Inferior parietal cortex (tissue), 1 donor: ENCODE data around the gene LOXL3.

ENCODE experiments used
- DNase-seq: peaks from one replicate; pipeline ENCODE4 v3.0.0-alpha.2; 2016; ENCODE audit errors: extremely low spot score

The LOXL3 gene, protein sequence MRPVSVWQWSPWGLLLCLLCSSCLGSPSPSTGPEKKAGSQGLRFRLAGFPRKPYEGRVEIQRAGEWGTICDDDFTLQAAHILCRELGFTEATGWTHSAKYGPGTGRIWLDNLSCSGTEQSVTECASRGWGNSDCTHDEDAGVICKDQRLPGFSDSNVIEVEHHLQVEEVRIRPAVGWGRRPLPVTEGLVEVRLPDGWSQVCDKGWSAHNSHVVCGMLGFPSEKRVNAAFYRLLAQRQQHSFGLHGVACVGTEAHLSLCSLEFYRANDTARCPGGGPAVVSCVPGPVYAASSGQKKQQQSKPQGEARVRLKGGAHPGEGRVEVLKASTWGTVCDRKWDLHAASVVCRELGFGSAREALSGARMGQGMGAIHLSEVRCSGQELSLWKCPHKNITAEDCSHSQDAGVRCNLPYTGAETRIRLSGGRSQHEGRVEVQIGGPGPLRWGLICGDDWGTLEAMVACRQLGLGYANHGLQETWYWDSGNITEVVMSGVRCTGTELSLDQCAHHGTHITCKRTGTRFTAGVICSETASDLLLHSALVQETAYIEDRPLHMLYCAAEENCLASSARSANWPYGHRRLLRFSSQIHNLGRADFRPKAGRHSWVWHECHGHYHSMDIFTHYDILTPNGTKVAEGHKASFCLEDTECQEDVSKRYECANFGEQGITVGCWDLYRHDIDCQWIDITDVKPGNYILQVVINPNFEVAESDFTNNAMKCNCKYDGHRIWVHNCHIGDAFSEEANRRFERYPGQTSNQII

DNA sequence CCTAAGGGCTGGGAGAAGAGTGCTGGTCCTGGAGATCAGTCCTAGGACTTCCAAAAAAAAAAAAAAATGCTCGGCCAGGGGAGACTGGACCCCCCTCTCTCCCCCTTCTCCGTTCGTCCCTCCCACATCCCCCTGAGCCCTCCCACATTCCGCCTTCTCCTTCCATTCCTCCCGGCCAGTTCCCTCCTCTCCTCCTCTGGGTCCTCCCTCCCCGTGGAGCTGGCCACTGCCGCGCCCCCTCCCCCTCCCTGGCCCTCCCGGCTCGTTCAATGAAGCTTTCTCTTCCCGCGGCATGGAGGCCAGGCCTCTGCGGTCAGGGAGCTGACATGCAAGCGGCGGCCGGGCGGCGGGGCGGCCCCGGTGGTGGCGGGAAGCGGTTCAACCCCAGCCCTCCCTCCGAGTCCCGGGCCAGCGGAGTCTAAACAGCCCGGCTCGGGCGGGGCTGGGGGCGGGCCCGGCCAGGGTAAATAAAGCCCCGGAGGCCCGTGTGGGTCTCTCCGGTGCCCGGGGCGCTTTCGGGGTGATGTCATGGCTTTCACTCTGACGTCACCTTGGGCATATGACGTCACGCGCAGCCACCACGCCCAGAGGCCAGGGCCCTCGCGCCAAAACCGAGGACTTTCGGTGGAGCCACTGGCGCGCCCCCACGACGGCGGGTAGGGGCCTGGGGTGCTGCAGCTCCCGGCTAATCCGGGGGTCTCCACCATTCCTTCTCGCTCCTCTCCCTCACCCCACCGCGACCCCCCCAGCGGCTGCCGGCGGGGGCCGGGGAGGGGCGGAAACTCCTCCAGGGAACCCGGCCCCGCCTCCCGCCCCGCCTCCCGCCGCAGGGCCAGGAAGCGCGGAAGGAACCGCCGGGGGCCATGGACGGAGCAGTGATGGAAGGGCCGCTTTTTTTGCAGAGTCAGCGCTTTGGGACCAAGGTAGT lies at the start of gene LOXL3, which contains the start of gene DOK1:
LOXL3 (minus strand) TSS at position 51 of the 928 bp plus-strand sequence. CDS start 1,308 bp downstream, outside the sequence.
DOK1 (plus strand) TSS at position 829 of the 928 bp plus-strand sequence; CDS start at position 864, 35 bp downstream.
- peak; percentile 44 for DNase-seq

DNA sequence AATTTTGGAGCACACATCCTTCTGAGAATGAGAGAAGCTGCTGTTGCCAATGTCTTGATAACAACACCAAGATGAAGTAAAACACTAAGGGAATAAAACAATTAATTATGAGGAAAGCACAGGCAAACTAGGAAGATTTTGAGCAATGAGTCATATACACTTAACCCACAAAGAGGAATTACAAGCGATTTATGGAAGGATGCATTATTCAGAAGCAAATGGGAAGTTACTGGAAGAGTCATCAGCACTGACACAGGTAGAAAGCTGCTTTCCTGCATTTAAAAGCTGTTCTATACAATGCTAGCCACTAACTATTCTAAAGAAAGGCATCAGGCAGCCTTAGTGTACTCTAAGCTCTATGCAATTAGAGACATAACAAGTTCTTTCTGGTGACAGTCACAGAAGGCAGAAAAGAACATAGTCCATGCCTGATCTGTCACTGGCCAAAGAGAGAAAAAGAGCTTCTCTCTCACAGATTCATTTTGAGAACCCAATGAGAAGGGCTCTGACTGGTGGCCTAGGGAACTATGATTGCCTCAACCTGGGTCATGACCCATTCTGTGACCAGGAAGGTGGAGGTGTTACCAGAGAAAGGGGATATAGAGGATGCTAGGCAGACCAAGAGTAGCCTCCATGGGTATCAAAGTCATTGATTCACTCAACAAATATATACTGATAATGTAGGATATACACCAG lies 49.0 kb upstream of the LOXL3 start:
- DNase-seq = no peak

DNA sequence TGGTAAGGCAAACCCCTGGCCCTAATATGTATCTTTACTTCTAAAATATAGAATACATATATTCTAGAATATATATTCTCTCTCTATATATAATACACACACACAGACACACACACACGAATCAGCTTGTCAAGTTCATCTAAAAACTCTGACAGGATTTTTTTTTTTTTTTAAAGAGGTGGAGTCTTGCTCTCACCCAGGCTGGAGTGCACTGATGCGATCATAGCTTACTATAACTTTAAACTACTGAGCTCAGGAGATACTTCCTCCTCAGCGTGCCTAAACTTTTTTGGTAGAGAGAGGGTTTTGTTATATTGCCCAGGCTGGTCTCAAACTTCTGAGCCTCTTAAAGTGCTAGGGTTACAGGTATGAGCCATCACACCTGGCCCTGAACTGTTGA lies 45.9 kb upstream of the LOXL3 start:
- DNase-seq = no peak

DNA sequence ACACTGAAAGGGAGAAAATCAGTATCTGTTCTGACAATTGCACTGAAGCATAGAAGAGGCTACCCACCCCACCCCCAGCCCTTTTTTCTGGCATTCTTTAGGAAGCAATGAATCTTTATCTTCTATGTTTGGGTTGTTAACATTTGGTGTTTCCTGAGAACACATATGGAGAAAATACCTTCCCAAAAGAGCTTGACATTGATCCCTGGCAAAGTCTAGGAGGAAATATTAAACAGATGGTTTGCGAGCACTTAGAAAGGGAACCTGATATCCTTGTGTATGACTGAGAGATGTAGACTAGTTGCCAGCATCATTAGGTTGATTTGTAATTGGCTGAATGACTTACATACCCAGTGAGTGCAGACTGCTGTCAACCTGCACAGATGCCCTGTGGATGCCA lies 43.7 kb upstream of the LOXL3 start:
- no peak for DNase-seq

DNA sequence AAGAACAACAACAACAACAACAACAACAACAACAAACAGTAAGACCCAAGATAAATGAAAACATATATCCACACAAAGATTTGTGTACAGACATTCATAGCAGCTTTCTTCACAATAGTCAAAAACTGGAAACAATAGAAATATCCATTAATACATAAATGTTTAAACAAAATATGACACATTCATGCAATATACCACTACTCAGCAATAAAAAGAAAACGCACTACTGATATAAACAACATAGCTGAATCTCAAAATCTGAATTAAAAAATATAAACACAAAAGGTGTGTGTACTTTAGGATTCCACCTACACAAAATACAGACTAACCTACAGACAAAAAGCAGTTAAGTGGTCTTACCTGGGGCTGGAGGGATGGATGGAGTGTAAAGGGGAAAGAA lies 42.8 kb upstream of the LOXL3 start:
- no peak for DNase-seq

DNA sequence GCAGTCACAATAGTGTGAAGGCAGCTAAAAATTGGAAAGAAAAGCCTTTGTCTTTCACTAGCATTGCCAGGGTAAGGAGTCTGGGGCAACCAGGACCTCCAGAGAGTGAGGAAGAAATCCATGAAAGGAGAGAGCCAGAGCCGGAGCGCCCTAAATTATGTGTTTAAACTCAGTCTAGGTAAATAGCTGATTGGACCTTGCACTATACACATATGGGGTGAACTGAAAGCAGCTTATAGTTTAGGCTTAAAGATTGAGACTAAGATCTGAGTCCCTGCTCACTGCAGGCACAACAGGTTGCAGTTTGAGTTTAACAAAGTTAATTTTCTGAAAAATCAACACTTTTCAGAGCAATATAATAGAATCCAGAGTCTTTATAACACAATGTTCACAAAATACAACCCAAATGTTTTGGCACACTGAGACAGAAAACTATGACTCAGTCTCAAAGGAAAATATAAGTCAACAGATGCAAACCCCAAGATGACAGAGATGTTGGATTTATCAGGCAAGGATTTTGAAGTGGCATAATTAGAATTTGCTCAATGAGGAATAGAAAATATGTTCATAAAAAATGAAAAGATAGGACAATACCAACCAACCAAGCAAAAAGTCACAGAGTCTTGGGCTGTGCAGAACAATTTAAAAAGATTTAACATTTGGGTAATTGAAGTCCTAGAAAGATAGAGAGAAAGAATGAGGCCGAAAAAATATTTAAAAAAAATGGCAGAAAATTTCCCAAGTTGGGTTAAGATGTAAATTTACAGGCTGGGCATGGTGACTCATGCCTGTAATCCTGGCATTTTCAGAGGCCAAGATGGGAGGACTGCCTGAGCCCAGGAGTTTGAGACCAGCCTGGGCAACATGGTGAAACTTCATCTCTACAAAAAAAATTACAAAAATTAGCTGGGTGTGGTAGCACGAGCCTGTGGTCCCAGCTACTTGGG lies 40.4 kb upstream of the LOXL3 start:
- DNase-seq = no peak

DNA sequence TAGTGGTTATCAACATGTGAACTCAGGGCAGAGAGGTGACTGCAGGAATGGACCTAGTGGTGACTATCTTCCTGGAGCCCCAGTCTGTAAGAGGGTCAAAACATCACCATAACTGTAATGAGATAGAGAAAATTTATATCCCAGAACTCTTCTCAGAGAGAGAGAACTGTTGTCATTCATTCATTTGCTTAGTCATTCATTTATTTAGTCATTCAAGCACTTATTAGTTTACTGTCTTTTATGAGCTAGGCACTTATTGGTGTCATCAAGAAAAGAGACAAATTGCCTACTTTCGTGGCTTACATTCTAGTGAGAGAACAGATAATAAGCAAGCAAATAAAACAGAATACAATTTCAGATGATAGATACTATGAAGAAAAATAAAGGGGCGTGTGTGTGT lies 34.9 kb upstream of the LOXL3 start:
- DNase-seq = no peak

DNA sequence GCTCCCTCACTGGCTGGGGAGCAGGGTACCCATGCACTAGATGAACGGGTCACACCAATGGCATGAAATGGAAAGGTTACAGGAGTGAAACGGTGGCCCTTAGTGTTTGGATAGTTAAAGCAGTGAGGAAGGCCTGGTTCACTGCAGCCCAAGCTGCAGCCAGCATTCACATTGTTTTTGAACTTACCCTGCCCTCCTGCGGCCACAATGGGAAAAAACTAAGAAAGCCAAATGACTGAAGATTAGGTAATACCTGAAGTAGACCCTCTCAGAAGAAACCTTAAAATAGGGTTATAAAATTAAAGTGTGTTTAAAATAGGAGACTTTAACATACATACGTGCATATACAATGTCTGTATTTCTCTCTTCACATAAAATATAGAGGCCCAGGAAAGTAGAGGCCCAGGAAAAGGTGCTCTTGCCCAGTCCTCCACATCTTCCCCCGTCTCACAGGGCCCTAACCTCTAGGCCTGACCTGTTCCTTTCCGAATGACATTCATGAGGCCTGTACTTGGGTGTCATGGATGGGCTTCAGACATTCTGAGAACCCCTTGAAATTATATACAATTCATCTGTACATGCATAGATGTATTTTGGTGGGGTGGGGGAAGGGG lies 34.0 kb upstream of the LOXL3 start:
- peak; percentile 71 for DNase-seq

DNA sequence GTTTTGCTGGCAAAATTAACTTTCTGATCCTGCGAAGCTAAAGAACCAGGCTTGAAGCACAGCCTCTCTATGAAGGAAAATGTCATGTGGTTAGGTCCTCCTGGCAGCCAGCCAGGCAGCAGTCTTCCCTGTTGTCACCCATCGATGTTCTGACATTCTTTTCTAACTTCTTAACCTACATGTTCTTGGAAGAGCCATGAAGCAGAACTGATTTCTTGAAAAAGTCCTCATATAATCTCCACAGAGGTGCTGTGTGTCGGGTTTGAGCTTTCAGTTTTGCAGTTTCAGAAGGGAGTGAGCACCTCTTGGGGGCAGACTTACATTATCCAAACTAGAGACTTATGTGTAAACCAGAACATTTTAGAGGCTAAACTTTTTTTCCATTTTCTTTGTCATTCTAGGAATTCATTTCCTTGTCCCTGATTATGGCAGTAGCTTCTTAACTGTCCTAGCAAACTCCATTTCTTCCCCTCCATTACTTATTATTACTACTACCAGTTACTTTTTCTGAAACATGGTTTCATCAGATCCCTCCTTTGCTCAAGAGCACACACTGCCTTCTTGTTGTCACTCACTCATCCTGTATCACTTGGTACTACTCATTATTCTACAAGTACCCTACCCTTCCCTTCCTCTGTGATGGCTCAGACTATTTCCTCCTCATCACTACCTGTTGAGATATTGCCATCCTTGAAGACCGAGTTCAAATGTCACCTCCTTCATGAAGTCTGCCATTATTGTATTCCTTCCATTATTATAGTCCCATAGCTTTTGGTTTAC lies 31.9 kb upstream of the LOXL3 start:
- no peak for DNase-seq

DNA sequence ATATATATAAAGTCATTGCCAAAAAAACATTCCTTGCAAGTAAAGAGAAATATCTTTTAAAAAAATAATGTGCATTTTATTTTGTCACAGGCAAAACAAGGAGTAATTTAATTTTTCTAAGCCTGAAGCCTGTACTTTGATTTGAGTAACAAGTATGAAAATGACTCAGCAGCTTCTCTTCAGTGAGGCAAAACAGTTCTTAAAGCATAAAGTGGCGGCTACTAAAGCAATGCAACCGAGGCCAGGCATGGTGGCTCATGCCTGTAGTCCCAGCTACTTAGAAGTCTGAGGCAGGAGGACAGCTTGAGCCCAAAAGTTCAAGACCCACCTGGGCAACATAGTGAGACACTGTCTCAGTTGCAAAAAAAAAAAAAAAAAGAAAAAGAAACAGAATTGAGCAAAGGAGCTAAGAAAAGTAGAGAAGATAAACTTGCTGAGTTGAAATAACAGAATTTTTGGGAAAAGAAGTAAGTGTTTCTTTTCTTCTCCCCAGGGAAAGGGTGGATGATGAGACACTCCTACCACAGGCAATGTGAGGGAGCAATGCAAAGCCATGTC lies 30.4 kb upstream of the LOXL3 start:
- no peak for DNase-seq

DNA sequence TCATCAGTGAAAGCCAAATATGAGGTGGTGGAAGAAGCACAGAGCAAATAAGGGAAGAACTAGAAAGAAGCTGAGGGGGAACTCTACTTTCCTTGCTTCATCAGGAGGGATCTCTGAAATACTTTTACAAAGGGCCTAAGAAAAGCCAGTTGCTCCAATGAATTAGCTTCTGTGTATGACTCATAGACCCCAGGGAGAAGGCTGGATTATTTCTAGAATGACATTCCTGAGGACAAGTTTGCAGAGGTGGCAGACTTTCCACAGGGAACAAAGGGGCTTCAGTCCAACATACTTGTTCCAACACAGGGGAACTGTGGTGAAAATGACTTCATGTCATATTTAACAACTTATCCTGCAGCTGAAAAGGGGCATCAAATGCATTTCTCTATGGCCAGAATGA lies 29.8 kb upstream of the LOXL3 start:
- DNase-seq = no peak

DNA sequence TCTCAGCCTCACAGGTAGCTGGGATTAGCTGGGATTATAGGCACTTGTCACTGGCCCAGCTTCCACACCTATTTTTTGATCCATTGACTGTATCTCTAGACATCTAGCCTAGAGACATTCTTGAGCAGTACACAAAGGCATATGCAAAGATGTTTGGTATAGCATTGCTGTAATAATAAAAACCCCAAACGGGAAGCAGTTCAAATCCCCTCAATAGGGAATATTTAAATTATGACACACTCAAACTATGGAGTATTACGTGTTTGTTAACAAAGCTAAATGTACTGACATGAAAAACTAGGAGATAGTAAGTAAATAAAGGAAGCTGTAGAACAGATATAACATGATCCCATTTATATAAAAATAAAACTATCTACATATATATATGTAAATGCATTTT lies 28.4 kb upstream of the LOXL3 start:
- DNase-seq = no peak

DNA sequence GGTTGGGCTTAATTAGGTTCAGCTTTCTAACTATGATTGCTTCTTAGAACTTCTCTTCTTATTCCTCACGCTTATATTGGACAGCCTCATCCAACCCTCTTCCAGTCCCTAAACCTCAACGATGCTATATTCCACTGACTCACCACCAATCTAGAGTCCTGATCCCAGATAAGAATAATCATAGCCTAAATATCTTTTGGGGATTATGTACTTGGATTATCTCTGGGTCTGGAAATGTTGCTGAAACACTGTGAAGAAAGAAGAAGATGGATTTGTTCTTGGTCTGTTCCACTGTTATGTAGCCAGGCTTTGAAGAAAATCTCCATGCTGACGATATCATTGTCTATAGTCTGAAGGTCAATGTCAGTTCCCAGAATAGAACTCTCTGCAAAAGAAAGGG lies 27.7 kb upstream of the LOXL3 start:
- no peak for DNase-seq

DNA sequence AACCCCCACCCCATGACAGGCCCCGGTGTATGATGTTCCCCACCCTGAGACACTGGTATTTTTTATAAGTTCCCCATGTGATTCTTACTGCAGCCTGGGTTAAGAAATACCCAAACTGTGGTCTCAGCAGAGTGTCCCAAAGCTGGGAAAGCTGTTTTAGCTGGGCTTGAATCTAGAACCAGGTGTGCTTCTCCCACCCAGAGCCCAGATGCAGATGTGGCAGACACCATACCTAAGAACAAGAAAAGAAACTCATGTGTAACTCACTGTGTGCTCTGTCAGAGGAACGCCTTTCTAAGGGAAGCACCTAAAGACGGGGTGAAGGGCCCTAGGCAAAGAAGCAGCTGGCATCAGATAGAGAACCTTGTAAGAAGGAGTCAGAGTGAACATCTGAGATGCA lies 24.7 kb upstream of the LOXL3 start:
- no peak for DNase-seq

DNA sequence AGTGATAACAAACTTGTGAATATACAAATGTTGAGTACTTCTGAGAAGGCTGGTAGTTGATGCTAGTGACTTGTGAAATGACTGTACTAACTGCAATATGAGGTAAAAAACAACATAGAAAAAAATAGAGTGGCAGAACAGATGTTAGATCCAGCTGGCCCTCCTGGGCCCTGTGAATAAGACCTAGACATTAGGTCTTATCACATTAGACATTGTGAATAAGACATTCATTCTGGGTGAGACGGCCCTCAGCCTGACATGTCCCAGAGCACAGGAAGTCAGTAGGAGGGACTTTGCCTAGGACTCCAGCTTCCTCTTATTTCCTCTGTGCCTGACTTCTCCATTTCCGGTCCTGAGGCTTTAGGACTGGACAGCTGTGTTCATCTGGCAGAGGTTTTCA lies 23.7 kb upstream of the LOXL3 start:
- DNase-seq = no peak

DNA sequence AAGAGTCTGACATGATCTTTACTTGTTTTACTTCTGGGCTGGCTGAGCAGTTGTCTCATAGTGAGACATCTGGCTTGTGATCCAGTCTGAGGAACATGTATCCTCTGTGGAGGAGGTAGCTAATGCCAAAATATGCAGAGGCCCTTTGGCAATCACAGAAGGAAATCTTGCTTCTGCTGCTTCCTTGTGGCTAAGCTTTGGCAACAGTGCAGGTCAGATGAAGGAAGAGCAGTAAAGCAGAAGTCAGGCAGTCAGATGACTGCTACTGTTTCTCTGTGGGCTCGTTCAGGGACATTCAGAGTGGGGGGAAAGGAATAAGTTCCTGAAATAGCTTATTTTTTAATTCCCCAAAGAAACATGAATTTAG lies 23.1 kb upstream of the LOXL3 start:
- DNase-seq = no peak

DNA sequence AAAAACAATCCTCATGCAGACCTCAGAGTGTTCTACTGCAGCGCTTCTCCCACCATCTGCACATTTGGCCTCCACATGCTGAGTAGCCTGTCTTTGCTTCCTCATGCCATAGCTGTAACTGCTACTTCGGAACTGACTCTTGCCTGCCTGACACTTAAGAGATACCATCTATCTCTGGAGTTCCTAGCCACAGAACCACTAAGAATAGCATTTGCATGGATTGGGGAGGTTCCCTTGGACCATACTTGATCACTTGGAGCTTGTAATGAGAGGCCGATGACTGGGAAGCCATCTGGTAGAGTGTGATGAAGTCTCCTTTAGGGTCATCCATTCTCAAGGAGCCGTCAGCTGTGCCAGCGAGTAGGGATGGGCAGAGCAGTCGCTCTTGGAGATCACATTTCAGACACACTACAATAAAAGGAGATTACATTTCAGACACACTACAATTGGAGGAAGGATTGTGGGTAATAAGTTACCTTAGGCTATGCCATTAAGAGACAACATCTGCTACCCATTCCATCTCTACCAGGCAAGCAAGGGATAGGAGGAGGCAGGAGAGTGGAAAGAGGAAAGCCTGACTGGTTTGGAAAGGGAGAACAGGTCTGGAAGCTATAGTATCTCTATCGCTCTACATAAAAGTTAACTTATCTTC lies 22.6 kb upstream of the LOXL3 start:
- DNase-seq = no peak

DNA sequence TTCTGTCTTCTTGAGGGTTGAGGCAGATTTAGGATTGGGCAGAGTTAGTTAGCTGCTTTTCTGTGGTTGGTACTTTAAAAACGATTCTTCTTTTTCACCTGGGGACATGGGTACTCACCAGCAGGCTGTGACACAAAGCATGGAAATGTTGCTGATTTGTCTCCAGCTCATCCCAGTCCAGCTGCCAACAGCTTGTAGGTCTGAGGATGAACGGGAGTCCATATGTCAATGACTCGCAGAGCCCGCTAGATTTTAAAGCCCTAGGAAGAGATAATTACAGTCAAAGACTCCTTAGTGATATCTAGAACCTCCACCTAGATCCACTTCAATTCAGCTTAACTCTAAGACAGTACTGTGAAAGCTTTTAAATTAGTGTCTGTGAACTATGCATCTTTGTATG lies 21.6 kb upstream of the LOXL3 start:
- no peak for DNase-seq
